ENCODE data around the gene ITPR1.

- no peak for TF ChIP-seq POLR2A (IDR thresholded peaks at IDR 0.05)
- TF ChIP-seq CTCF (IDR thresholded peaks at IDR 0.05) = peak in 1 of 4 experiments; percentile 13
- no peak for TF ChIP-seq EP300 (IDR thresholded peaks at IDR 0.05)
- no peak for TF ChIP-seq POLR2AphosphoS5 (IDR thresholded peaks at IDR 0.05)
Observed at GRCh38 chr3:4745235-4745610, 252.1 kb downstream of the ITPR1 start.

Measured in gastroesophageal sphincter (tissue), 3 donors.